HG03139 (cell line): ENCODE measurements around the gene FLVCR2.
"Not testable (repeated sequence)": the region's sequence is repeated elsewhere in the genome, so short reads cannot be mapped to it uniquely, and the experiment has no call there.

Source experiments
- ATAC-seq: cut with Tn5 transposase; IDR thresholded peaks from one replicate; pipeline ENCODE4 v1.9.1; 2021; ENCODE audit not compliant: unreplicated experiment

The FLVCR2 gene

DNA sequence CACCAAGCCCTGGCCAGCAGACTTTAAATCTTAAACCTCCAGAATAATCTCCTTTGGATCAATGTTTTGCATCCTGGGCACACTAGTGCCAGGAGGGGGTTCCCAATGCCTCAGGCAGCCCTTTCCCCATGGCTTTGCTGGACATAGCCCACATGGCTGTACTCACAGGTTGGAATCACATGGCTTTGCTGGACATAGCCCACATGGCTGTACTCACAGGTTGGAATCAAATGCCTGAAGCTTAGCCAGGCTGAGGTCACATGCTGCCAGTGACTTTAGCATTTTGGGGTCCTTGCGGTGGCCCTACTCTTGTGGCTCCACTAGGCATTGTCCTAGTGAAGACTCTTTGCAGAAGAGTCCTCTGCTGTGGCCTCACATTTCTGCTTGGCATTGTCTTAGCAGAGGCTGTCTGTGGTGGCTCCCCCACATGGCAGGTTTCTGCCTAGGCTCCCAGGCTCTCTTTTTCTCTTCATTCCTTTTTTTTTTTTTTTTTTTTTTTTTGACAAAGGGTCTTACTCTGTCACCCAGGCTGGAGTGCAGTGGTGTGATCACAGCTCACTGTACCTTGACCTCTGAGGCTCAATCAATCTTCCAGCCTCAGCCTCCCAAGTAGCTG is 13.0 kb downstream of the FLVCR2 start:
- ATAC-seq = no peak

DNA sequence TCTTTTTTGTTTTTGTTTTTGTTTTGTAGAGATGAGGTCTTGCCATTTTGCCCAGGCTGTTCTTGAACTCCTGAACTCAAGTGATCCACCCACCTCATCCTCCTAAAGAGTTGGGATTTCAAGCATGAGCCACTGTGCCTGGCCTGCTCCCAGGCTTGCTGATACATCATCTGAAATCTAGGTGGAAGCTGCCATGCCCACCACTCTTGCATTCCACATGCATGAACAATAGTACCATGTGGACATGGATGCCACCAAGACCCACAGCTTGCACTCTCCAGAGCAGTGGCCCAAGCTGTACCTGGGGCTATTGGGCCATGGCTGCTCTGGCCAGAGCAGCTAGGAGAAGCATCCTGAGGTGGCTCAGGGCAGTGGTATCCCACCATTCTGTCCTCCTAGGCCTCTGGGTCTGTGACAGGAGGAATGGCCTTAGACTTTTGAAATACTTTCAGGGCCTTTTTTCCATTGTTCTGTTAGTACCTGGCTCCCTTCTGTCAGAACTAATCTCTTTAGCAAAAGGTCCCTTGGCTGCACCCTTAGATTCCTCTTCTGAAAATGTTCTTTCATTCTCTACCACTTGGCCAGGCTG is 13.7 kb downstream of the FLVCR2 start:
- ATAC-seq = no peak

DNA sequence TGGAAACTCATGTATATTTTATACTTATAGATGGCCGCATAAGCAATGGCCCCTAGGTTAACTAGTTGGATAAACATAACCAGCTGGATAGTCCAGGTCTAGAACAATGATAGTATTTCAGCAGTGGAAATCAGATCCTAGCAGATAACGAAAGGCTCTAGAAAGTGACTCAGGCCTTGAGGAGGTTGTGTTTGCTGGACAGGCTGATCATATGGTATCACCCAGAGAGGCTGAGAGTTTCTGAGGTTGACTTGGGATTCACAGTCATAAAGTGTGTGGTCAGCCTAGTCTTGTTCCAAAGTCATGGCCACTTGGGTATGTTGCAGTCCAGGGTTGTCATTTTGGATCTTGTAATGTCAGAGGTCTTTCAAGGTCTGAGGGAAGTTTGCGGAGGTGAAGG is 16.8 kb downstream of the FLVCR2 start:
- ATAC-seq = no peak

DNA sequence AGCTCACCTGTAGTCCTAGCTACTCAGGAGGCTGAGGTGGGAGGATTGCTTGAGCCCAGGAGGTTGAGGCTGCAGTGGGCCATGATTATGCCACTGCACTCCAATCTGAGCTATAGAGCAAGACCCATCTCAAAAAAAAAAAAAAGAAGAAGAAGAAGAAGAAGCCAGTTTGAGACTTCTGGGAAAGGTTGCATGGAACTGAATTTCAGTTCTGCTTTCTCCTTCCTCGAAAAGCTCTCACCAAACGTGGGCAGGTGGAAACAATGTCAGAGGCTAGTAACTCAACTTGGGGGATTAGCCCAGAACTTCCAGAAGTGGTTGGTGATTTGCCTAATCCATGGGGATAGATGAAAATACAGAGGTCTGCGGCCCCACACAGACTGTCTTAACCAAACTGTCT is 18.7 kb downstream of the FLVCR2 start:
- ATAC-seq = no peak

DNA sequence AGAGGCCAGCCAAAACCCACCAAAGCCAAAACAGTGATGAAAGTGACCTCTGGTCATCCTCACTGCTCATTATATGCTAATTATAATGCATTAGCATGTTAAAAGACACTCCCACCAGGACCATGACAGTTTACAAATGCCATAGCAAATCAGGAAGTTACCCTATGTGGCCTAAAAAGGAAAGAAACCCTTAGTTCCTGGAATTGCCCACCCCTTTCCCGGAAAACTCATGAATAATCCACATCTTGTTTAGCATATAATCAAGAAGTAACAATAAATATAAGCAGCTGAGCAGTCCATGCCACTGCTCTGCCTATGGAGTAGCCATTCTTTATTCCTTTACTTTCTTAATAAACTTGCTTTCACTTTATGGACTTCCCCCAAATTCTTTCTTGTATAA is 21.7 kb downstream of the FLVCR2 start:
- ATAC-seq = not testable (repeated sequence)

DNA sequence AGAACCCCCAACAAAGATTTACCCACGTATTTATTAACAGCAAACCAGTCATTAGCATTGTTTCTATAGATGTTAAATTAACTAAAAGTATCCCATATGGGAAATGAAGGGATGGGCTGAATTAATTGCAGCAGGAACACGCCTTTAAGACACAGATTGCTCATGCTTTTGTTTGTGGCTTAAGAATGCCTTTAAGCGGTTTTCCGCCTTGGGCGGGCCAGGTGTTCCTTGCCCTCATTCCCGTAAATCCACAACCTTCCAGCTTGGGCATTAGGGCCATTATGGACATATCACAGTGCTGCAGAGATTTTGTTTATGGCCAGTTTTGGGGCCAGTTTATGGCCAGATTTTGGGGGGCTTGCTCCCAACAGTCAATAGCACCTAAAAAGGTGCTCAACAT is 22.6 kb downstream of the FLVCR2 start:
- ATAC-seq = not testable (repeated sequence)

DNA sequence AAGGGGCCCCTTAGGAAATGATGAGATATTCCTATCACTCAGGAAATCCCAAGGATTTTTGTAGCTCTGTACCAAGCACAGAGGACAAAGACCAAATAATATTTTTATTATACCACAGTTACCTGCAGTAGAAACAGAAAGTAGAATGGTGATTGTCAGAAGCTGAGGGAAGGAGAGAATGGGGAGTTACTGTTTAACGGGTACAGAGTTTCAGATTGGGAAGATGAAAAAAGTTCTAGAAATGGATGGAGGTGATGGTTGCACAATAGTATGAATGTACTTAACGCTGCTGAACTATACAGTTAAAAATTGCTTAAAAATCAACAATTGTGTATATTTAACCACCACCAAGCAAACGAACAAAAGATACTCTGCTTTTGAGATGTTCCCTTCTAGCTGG is 24.1 kb downstream of the FLVCR2 start:
- ATAC-seq = no peak

DNA sequence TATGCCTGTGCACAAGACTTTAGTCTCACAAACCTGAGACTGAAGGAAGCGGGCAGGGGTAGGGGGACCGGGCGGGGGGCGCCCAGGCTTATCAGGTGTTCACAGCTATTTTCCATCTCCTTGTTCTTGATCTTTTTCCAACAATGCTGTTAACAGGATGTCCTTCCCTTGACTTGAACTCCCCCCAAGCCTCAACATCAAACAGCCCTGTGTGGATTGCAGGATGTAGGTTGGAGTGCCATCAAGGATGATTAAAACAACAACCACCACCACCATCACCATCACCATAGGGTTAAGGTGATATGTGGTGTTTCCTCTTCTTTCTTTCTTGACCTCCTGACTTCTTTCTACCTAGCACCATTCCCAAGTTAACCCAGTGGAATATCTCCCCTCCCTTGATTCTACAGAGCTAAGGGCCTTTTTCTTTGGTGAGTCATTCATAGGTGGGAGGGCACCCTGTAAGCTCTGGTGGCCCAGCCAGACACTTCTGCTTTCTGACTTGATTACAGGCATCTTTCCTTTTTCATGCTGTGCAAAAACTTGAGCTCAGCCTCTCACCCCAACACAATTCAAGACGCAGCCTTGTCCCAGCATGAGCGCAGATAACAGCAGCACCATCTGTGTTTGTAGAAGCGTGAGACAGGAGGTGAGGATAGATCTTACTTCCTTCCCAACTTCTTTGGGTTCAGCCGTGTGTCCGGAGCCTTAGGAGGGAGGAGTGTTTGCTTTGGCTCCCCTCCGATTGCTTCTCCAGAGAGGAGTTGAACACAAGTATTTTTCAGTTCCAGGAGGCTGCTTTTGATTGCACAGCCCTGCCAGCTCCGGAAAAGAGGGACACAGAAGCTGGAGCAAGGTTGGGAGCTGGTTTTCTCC is 26.8 kb downstream of the FLVCR2 start:
- ATAC-seq = no peak

DNA sequence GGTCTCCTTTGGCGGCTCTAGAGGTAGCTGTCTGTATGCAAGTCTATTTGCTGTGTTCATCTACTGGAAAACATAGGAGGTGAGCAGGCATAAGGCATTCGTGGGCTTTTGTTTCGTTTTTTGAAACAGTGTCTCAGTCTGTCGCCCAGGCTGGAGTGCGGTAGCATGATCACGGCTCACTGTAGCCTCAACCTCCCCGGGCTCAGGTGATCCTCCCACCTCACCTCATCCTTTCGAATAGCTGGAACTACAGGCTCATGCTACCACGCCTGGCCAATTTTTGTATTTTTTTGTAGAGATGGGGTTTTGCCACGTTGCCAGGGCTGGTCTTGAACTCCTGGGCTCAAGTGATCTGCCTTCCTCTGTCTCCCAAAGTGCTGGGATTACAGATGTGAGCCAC is 27.5 kb downstream of the FLVCR2 start:
- ATAC-seq = no peak

DNA sequence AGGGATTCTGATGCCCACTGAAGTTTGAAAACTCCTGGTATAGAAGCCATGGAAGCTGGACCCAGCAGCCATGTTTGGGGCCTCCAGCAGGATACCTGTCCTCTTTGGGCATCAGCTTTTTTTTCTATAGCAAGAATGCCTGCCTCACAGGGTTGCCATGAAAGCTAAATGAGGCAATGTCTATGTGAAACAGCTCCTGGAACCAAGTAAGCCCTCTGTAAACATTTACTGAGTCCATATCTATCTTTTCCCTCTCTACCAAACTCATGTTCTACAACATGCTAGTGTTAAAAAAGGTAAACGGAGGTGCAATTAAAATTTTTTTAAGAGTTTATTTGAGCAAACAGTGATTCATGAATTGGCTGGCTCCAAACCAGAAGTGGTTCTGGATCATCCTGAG is 28.6 kb downstream of the FLVCR2 start:
- no peak for ATAC-seq

DNA sequence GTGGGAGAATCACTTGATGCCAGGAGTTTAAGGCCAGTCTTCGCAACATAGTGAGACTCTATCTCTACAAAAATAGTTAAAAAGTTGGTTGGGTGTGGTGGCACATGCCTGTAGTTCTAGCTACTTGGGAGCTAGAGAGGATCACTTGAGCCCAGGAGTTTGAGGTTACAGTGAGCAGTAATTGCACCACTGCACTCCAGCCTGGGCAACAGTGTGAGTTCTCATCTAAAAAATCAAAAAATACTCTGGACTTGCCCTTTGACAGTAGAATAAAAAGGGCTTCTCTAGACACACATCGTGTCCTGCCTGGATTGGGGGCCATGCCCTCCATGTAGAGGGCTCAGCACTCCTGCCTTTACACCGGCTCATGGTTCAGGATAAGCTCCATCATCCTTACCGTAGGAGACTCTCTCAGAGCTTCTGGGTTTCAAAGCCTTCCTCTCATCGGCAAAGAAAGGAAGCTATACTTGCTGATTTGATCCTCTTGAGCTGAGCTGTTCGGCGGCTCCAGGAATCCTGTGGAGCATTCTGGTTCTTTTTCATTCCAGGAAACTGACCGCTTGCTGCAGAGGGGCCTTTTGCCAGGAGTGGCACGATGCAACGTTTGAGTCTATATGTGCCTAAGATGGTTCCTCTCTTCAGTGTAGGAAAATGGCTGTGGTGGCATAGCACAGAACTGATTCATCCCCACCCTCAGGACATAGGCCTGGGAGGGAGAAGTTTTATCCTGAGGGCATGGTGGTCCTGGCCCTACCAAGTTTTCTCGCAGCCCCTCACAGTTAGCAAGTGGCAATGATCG is 29.6 kb downstream of the FLVCR2 start:
- ATAC-seq = no peak

DNA sequence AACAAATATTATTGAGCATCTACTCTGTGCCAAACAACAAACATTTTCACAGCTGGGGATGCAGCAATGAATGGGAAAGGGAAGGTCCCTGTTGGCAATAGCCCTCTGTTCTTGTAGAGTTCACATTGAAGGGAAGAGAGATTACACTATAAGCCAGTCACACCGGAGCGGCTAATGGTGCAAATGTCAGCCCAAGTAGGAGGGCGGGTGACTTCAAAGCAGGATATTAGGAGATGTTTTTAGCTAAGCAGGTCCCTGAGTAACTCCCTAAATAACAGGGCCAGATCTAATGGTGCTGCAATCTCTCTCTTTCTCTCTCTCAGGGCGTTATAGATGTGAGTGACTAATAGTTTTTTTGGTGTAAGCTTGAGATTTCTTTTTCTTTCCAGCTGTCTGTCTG is 30.7 kb downstream of the FLVCR2 start:
- ATAC-seq = no peak

DNA sequence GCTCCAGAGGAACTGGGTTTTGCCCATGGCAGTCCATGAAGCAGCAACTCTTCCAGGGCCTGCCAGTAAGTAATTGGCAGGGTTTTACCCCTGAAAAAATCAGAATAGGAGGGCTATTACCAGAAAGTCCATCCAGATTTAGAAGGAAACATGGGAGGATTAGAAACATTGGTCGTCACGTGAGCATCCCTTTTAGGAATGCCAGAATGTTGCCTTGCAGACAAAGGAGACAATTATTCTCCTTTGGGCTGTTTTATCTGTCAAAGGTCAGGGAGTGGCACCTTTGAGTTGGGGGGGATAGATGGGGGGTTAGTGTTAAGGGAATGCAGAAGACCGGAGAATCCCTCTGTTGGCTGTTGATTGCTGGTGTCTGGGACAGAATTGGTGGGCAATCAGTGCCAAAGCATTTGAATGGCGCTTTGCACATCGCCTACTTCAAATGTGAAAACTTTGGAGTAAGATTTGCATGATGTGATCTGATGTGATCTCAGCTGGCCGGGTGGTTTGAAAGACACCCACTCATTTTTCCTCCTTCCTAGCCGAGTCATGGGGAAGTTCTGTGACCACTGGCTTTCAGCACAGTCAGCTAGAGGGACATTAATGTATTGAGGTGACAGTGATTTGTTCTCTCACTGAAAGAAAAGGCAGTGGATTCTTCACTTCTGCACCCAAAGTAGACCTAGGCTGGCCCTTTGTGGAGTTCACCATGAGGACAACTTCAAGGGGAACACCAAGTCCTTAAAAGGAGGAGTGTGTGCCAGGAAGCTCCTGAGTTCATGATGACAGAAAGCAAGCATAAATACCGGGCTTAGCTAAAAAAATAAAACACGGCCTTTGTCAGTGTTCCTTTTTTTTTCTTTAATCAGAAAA is 31.4 kb downstream of the FLVCR2 start:
- ATAC-seq = no peak

DNA sequence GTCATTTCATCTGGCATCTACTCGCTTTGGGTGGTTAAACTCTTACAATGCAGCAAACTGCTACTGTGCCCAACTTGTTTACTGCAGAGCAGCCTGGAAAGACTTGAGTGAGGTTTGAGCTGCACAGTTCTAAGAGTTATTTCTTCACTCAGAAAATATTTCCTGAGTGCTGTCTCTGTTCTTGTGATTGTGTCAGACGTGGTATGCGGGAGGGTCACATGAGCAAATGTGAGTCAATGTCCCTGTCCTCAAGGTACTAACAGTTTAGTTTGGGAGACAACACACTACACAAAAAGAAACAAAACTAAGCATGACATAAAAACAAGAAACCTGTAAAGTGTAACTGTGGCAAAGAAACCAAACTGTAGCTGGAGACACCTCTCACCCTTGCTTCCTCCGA is 32.4 kb downstream of the FLVCR2 start:
- ATAC-seq = no peak

DNA sequence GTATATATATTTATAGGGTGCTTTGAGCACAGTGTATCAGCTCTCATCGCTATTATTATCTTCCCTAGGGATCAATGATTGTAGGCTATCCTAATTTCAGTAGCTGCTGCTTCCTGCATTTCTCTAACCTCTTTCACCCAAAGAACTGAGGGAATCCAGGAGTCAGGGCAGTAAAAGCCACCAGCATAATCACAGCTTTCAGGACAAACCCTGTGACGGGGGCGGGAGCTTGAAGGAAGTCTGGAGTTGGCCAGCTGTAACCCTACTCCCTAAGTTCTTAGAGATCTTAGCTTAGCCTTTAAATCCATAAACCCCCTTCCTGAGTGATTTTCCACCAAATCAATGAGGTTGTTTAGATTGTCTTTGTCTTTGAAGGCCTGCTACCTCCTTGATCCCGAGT is 33.7 kb downstream of the FLVCR2 start:
- no peak for ATAC-seq

DNA sequence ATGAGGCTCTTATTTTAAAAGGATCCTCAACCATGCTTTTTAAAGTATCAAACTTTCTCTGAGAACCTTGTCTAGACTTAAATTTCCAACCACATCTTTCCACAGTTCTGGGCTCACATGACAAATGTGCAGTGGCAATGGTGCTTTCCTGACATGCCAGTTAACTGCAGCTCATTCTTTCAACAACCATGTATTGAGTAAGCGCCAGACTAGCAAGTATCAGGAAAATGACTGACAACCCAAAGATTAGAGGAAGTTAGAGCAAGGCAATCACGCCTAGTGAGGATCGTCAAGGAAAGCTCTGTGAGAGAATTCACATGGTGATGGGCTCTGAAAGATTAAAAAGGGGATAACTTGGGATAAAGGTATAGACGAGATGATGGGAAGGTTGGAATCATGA is 35.8 kb downstream of the FLVCR2 start:
- ATAC-seq = no peak

DNA sequence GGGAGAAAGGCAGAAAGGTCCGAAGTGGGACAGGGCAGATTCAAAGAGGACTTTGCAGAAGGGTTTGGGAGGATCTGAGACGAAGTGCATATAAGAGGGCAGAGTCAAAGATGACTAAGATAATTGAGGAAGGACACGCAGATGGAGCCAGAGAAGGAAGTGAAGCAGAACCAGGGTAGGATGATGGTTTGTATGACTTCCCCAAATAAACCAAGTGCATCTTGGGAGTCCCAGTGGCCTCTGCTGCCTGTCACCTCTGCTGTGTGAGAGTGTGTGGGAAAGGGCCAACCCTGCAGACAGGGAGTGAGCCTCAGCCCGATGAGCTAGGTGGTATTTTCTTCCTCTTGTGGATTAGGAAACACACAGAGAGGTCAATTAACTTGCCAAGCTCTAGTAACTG is 36.8 kb downstream of the FLVCR2 start:
- ATAC-seq = no peak

DNA sequence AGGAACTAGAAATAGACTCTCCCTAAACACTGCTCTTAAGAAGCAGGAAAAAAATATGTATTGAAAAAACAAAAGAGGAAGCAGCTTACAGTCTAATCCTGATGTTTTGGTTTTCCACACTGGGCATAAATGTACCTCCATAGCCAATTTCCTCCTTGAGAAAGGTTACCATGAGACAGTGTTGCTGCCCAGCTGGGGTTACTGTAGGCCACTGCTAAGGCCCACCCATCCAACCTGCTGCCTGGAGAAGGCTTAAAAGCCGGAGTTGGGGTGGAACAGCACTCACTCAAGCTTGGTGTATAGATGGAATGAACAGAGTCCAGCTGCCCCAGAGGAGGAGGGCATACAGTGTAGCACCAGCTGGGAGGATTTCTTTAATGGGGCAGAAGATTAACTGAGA is 41.1 kb downstream of the FLVCR2 start:
- no peak for ATAC-seq

DNA sequence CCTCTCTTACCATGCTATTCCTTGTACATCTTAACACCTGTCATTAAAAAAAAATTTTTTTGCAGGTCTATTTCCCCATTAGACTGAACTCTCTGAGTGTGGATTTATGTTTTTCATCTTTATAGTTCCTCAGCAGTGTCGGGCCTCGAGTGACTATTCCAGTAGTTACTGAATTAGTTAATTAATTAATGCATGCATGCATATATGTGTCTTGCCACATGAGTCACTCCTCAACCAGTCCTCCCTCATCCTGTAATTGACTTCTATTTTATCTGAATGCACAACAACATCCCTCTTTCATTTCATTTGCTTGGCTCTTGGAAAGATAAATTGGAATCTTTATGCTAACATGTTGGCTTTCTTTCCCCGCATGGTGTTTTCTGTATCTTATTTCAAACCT is 46.6 kb downstream of the FLVCR2 start:
- no peak for ATAC-seq

DNA sequence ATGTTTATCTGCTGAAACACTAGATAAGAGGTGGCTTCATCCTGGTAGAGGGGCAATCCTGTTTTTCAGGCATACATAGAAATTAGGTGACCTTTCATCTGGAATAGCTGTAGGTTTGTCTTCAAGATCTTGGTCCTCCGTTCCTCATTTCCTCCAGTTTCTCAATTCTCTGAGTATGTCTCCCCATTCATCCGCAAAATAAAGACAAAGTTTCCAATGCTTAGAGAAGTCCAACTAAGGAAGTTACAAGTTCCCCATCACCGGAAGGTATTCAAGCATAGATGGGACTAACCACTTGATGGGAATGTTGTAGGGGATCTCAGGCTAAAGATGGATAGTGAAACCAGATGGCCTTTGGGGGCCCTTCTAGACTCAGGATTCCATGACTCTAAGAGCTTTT is 48.0 kb downstream of the FLVCR2 start:
- ATAC-seq = no peak

DNA sequence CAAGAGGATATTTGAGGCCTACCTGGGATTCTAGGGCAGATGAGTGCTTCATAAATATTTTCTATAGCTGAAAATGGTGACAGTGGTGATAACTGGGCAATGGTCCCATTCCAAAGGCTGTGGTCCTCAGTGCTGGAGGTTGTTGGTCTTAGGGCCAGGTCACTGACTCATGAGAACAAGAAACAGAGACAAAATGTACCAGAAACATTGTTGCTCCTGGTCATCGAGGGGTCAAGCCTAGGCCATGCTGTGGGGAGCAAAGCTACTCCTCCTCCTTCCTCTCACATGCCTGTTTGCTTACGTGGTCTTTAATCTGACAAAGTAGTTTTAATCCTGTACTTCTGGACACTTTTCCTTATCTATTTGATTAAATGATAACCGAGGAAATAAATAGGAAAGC is 48.4 kb downstream of the FLVCR2 start:
- no peak for ATAC-seq
